ENCODE data around the gene ZFX.
"Not testable (repeated sequence)": the region's sequence is repeated elsewhere in the genome, so short reads cannot be mapped to it uniquely, and the experiment has no call there.

Gene ZFX

DNA sequence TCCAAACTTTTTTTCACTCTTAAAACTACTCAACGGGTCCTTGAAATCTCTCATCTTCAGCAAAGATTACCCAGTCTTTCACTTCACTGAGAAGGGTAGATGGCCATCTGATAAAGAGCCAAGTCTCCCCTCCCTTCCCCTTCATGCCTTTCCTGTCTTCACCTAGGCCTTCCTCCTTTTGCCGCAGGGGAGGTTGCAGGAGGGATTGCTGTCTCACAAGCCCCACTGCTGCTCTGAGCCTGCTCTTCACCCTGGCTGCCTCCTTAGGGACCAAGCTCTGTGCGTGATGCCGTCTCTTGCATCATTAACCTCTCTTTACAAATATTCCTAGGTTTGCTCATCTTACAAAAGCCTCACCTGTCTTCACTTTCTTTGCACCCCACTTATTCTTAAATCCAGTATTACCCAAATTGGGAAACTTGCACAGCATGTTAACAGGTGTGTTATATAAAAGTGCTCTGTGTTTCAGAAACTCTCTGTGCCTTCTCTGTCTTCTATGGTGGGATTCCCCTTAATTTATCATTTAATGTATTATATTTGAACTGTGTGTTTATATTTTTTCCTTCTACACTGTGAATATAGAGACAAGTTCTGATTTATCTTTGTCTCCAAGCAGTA lies 3.8 kb downstream of the ZFX start:
- DNase-seq, result no peak

DNA sequence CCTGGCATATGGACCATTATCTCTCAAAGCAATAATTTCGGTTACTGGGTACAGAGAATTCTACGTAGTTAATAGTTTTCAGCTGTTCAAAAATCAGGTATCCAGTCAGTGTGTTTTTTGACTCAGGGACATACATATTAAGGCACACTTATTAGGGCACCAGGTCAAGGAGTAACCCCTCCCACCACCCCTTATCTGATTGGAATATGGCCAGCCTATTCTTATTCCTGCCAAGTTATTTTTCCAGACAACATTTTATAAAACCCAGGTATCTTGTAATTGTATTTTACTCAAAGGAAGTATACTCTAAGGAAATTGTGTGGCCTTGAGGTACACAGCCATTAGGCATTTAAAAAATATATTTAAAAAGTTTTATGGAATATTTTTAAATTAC lies 4.3 kb downstream of the ZFX start:
- DNase-seq, result no peak

DNA sequence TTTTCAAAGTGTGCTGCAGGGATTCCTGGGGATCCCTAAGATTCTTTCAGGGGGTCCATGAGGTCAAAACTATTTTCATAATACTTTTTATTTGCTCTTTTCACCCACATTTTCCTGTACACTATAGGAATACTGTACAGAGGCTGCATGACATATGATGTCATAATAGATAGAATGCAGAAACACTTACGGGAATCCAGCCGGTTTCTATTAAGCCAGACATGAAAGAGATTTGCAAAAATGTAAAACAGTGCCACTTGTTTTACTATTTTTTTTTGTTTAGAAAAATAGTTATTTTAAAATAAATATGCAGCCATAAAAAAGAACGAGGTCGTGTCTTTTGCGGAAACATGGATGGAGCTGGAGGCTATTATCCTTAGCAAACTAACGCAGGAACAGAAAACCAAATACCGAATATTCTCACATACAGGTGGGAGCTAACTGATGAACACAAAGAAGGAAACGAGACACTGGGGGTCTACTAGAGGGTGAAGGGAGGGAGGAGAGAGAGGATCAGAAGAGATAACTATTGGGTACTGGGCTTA lies 5.0 kb downstream of the ZFX start:
- no peak for DNase-seq

- not testable (repeated sequence) for DNase-seq
These were observed 6.2 kb downstream of the ZFX start for GRCh38 chrX:24155747-24156146.

- no peak for DNase-seq
These were observed 6.6 kb downstream of the ZFX start for GRCh38 chrX:24156177-24156576.

GRCh38 chrX:24158881-24159280 lies 9.4 kb downstream of the ZFX start:
- no peak for DNase-seq

GRCh38 chrX:24166078-24166477 lies 16.5 kb downstream of the ZFX start:
- DNase-seq, result no peak

DNA sequence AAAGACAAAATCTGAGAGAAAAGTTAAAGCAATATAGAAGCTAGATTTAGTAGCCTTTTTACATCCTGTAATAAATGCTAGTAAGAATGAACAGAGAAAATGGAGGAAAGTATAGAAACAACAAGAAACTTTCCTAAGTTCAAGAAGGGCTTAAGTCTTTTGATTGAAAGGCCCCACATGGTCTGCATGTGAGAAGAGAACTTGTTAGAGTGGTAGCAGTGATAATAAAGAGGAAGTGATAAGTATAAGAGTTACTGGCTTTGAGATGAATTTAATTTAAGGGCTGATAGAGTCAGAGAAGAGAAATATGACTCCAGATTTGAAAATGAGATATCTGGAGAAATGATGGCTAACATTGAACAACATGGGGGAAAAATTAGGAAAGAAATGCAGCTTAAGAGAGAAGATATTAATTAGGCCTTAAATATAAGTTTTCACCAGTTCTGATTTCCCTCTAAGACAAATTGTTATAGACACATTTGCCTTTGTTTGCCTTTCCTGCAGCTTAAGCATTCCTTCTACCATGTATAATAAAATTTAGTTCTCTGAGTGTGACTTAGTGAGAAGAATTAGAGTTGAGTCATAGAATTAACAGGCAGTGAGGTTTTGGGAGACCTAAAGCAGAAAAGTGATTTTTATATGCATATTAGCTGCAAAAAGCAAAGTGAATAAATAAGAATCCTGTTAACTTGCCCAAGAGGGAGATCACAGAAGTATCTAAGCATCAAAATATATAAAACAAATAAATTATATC lies 18.4 kb downstream of the ZFX start:
- DNase-seq, result no peak

DNA sequence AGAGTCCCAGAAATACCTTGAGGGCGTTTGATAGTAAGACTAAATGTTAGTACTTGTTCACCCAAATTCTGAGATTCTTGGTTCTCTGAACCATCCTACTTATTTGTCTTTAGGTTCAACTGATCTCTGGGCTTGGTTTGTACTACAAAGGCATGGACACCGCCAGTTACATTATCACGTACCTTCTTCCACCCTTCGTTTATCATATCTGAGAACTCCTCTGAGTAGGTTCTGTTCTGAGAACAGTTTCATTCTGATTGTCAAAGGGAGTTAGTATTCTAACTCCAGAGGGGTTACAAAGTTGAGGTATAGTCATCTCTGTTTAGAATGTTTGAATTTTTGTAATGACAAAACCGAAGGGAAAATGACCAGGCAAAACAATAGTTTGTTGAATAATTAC lies 19.3 kb downstream of the ZFX start:
- no peak for DNase-seq

DNA sequence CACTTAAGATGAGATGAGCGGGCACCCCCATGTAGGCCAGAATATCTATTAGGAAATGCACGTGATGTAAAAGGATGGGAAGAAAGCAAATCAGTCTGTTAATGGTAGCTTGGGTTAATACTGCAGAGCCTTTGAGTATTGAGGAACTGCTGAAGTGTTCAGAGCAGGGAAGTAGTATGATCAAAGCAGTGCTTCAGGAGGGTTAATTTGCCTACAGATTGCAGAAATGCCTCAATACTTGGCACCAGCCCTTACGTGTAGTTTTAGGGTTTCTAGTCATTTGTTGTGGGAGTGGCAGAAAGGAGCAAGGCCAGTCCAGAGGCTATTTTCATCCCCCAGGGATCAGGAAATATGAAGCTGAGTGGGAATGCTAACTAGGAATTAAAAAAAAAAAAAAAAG lies 19.7 kb downstream of the ZFX start:
- DNase-seq, result no peak

DNA sequence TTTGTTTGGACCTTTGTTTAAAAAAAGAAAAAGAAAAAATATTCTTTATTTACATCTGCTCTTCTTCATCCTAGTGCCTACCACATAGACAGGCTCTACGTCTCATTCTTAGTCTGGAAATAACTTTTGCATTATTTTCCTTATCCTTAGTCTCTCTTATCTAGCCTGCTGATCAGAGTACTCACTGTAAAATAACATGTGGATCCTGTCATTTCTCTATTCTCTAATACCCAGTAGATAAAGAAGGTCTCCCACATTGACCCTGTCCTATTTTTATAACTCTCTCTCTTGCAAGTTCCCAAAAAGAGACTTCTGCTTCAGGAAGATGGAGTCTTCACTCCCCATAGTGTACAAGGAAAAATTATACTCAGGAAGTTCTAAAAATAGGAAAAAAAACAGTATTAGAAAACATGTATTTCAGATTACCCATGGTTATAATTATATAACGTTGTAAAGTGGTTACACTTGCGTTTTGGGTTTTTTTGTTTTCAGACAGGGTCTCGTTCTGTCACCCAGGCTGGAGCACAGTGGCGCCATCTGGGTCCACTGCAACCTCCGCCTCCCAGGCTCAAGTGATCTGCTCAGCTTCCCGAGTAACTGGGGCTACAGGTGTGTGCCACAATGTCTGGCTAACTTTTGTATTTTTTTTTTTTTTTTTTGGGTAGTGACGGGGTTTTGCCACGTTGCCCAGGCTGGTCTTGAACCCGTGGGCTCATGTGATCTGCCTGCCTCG lies 23.8 kb downstream of the ZFX start:
- no peak for DNase-seq

- no peak for DNase-seq
These were observed 25.7 kb downstream of the ZFX start for GRCh38 chrX:24175276-24175675.

DNA sequence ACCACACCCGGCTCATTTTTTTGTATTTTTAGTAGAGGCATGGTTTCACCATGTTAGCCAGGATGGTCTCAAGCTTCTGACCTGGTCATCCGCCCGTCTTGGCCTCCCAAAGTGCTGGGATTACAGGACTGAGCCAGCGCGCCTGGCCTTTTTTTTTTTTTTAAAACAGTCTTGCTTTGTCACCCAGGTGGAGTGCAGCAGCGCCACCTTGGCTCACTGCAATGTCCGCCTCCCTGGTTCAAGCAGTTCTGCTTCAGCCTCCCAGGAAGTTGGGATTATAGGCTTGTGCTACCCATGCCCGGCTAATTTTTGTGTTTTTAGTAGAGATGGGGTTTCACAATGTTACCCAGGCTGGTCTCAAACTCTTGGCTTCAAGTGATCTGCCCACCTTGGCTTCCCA lies 28.9 kb downstream of the ZFX start:
- DNase-seq, result no peak

- DNase-seq, result no peak
These were observed 34.5 kb downstream of the ZFX start for GRCh38 chrX:24184018-24184417.

DNA sequence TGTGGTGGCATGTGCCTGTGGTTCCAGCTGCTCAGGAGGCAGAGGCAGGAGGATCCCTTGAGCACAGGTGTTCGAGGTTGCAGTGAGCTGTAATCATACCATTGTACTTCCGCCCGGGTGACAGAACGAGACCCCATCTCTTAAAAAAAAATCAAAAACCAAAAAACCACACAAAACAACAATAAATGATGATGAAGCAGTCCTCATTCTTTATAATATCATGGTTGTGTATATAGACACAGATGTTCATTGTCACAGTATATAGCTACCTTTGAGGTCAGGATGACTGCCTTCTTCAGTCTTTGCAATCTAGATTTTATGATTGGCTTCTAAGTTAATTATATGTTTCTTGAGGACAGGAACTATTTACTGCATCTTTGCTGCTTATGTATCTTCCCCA lies 37.0 kb downstream of the ZFX start:
- no peak for DNase-seq

GRCh38 chrX:24186986-24187385 lies 37.5 kb downstream of the ZFX start:
- DNase-seq, result no peak

GRCh38 chrX:24189490-24189889 lies 40.0 kb downstream of the ZFX start:
- DNase-seq, result no peak

GRCh38 chrX:24190500-24191156 lies 41.1 kb downstream of the ZFX start:
- no peak for DNase-seq

- DNase-seq, result no peak
These were observed 47.0 kb downstream of the ZFX start for GRCh38 chrX:24196509-24196908.

DNA sequence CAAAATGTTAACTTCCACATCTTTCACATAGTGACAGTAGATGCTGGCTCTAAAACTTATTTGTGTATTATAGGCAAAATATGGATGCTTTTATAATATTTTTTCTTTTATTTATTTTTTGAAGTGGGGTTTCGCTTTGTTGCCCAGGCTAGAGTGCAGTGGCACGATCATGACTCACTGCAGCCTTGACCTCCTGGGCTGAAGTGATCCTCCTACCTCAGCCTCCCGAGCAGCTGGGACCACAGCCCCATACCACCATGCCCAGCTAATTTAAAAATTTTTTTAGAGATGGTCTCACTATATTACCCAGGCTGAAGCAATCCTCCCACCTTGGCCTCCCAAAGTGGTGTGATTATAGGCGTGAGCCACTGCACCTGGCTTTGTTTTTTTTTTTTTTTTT lies 48.6 kb downstream of the ZFX start:
- DNase-seq, result no peak

DNA sequence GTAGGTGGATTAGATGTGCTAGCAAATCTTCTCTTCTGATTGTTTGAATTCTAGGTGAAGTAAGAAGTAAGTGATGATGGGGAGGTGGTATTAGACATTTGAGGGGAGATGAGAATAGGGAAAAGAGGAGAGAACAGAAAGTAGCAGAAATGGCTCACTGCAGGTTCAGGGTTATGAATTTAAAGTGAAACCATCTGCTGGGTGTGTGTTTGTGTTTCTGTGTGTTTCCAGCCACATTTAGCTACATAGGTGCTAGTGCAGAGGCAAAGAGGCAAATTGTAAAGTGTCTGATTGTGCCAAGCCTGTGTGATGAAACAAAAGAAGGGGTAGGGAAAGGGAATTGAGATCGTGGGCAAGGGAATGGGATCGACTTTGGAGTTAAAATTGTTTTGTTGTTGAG lies 50.6 kb downstream of the ZFX start:
- no peak for DNase-seq

GRCh38 chrX:24201216-24201615 lies 51.7 kb downstream of the ZFX start:
- DNase-seq, result no peak

- no peak for DNase-seq
These were observed 53.0 kb downstream of the ZFX start for GRCh38 chrX:24202465-24203031.

Data from NCI-H1048 (cell line).